Tongue (tissue), 2 donors: Measurements from ENCODE around the gene GUCY2C. TPM values are rescaled to one million over a fixed set of nuclear protein-coding genes. Genes with fewer than 3 reads are reported as not detected.

Source experiments
- DNase-seq: peaks from one replicate; pipeline ENCODE4 v3.0.0-alpha.2; 2015
- total RNA-seq: library from RNA; depleted of rRNA; stranded (reverse); fragments of >200 nt; gene quantifications from one replicate; pipeline ENCODE4 v1.2.3, GENCODE V29; 2014

GUCY2C gene
- total RNA-seq, 1 donor from 2014 or later = 0.21 TPM

DNA sequence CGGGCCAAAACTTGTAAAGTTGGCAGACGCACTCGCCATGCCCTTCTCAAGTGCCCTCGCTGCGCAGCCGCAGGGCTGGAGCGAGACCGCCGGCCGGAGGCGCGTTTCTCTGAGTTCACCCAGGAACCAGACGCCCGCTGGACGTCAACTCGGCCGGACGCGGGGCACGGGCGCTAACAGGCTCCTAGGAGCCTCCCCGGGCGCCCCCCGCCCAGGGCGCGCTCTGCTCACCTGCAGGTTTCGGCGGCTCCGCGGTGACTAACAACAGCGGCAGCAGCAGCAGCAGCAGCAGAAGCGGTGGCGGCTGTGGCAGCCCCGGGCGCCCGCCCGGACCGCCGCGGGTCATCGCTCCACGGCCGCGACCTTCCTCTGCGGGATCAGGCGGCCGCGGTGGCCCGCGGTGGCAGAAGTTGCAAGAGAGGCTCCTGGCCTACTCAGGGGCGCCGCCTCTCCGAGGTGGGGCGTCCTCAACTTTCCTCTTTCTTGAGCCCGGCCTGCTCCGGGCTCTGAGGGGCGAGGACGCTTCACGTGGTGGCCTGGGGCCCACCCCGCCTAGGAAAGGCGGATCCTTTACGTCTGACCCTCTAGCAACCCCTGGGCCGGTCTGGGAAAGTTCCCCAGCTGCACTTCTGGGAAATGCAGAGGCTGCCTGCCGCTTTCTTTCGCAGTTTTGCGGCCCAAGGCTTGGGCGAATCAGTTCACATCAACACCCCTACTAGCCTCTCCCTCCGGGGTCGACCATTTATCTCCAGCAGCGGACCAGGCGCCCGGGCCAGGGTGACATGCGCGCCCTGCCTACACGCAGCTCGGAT, 128.8 kb downstream of the GUCY2C start, which contains the start of gene PLBD1:
PLBD1 (minus strand) TSS at position 533 of the 812 bp plus-strand sequence; CDS start at position 346, 187 bp downstream.
- peak; percentile 85 for DNase-seq

DNA sequence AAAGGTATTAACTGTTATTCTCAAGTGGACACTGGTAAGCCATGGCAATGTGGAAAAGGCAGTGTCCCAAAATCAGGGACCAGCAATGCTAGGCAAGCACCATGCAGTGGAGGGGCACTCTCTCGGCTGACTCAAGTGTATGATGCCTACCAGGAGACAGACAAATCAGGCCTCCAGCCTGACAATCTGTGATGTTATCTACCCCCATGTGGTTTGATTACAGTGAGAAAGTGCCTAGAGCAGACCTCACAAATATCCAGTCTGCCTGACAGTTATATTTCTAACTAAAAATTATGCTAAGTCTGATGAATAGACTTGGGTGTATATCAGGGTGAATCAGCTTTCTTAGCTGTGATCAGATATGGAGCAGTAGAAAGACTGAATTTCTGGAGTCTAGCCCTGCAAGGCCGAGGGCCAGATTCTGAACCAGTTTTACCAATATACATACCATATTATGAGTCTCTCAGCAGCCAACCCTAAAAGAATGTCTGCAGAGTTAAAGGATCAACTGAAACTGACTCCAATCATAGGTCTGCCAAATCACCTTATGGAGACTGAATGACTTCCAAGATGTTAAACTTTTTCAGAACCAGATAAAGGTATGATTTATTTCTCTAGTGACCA, 132.0 kb downstream of the GUCY2C start:
- no peak for DNase-seq

DNA sequence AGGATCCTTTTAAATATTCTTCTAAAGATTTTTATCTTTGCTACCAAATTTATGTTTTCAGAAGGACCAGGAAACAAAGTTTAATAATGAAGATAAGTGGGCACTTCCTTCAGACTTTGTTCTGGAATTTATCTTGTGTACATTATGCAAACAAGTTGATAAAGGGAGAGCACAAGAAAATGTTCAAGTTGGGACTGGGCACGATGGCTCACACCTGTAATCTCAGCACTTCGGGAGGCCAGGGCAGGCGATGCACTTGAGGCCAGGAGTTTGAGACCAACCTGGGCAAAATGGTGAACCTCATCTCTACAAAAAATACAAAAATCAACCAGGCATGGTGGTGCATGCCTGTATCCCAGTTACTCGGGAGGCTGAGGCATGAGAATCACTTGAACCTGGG, 133.4 kb downstream of the GUCY2C start:
- no peak for DNase-seq

Other genes starting within 250 kb of the GUCY2C start
- 16.9 TPM for gene PLBD1, start 128.7 kb downstream of the GUCY2C start, total RNA-seq
- 25.3 TPM for gene WBP11, start 106.9 kb upstream of the GUCY2C start, total RNA-seq
- 1.3 TPM for gene C12orf60, start 107.1 kb upstream of the GUCY2C start, total RNA-seq
- 0.51 TPM for gene SMCO3, start 117.6 kb upstream of the GUCY2C start, total RNA-seq
- gene ART4, start 146.9 kb upstream of the GUCY2C start, total RNA-seq = 0.10 TPM
- 97.7 TPM for gene MGP, start 189.3 kb upstream of the GUCY2C start, total RNA-seq
- 1.9 TPM for gene ERP27, start 241.9 kb upstream of the GUCY2C start, total RNA-seq